Heart left ventricle (tissue), 13 donors: ENCODE results near the gene EXOSC10.

ENCODE experiments used
- CTCF ChIP-seq, 12 donors: fragments of 200-600 bp; sonication (generic) in 4 of 12; IDR thresholded peaks; one replicate each; pipeline versions ENCODE4 v1.5.0 to v1.8.0; 2018 to 2022; ENCODE audit warnings: antibody characterized with exemption in 12 of 12, mild to moderate bottlenecking in 5 of 12
- POLR2A ChIP-seq, 2 donors: fragments of 450-650 bp; IDR thresholded peaks; one replicate each; pipeline ENCODE4 v1.6.1; 2017; ENCODE audit warnings: antibody characterized with exemption in 2 of 2, mild to moderate bottlenecking in 2 of 2, moderate library complexity in 2 of 2
- donor health status: ischemic (EF 13 %, LVEDD 7.1; RV severe dilation, severe dysfunction).
- donor health status: DM: no; HTN: yes; CAD: no.
- donor health status: DM: no; HTN: no; CAD: no.
- donor health status: ischemic (EF 25% LVEDD 6.9; RV normal size, moderate dysfunction).
- donor health status: ischemic (EF 25% LVEDD 5.7; RV mildly dilated, moderate dysfunction).
- donor health status: ischemic (EF 35%, LVEDD 5.7; RV mildly dilated, moderate dysfunction).
- donor health status: nonischemic (EF 11% LVEDD 7.7; RV severe dilation, severe dysfunction).
- donor health status: DM: yes; HTN: yes; CAD: no.
- donor health status: PGD.
- donor health status: ischemic (EF 29% LVEDD 5.4; RV normal size, mild dysfunction).
- donor health status: nonischemic (EF 23%, LVEDD 6.1; RV moderate dilation, normal function).

GRCh38 chr1:11101347-11101746 lies 1.7 kb upstream of the EXOSC10 start:
- TF ChIP-seq CTCF (IDR thresholded peaks at IDR 0.05) (no peak), POLR2A (IDR thresholded peaks at IDR 0.05) (no peak)
